HL-60 (cell line): Measurements from ENCODE around the gene C4BPB.

Experiments
- DNase-seq, 2 experiments: peaks; one replicate each; pipeline ENCODE4 v3.0.0-alpha.2; 2010 to 2020; ENCODE audit warnings: low read depth in 1 of 2, low spot score in 1 of 2
- H3K27ac ChIP-seq: fragments of 250-450 bp; sonication (Bioruptor Pico); replicated peaks from 2 replicates; pipeline ENCODE4 v1.5.1; 2020; ENCODE audit warnings: mild to moderate bottlenecking, moderate library complexity
- H3K27me3 ChIP-seq: fragments of 250-450 bp; sonication (Bioruptor Pico); 2 replicates; pipeline ENCODE4 v1.5.1; 2021; ENCODE audit warnings: mild to moderate bottlenecking, moderate library complexity; ENCODE audit not compliant: insufficient read depth, poor library complexity, severe bottlenecking
- H3K4me3 ChIP-seq: replicated peaks from 2 replicates; pipeline ENCODE4 v1.5.1; 2011; ENCODE audit warnings: mild to moderate bottlenecking, control low read depth, low read length; ENCODE audit not compliant: insufficient read depth
- GABPA ChIP-seq: IDR thresholded peaks from 2 replicates; pipeline ENCODE4 v1.6.1; 2012; ENCODE audit warnings: low read depth
- POLR2AphosphoS5 ChIP-seq: IDR thresholded peaks from 2 replicates; pipeline ENCODE4 v1.6.1; 2012; ENCODE audit warnings: low read depth
- SPI1 ChIP-seq: IDR thresholded peaks from 2 replicates; pipeline ENCODE4 v1.6.1; 2012; ENCODE audit warnings: low read depth, mild to moderate bottlenecking, borderline replicate concordance
- TF ChIP-seq, protein P1 (sequence below): IDR thresholded peaks from one replicate; pipeline ENCODE4 v1.5.1; 2011; ENCODE audit warnings: low read length, control low read depth, inconsistent platforms; ENCODE audit not compliant: insufficient read depth
- TF ChIP-seq, protein P2 (sequence below): IDR thresholded peaks from 2 replicates; pipeline ENCODE4 v1.6.1; 2012; ENCODE audit warnings: low read depth; ENCODE audit not compliant: insufficient replicate concordance

Gene C4BPB

GRCh38 chr1:207055386-207056001 is 33.2 kb upstream of the C4BPB start:
- no peak overlapping the region for H3K4me3 ChIP-seq
- H3K27me3 ChIP-seq = no peaks in the 10 kb centered on the region
- no peak for DNase-seq
- TF ChIP-seq SPI1 = no peak
- TF ChIP-seq, protein P1, sequence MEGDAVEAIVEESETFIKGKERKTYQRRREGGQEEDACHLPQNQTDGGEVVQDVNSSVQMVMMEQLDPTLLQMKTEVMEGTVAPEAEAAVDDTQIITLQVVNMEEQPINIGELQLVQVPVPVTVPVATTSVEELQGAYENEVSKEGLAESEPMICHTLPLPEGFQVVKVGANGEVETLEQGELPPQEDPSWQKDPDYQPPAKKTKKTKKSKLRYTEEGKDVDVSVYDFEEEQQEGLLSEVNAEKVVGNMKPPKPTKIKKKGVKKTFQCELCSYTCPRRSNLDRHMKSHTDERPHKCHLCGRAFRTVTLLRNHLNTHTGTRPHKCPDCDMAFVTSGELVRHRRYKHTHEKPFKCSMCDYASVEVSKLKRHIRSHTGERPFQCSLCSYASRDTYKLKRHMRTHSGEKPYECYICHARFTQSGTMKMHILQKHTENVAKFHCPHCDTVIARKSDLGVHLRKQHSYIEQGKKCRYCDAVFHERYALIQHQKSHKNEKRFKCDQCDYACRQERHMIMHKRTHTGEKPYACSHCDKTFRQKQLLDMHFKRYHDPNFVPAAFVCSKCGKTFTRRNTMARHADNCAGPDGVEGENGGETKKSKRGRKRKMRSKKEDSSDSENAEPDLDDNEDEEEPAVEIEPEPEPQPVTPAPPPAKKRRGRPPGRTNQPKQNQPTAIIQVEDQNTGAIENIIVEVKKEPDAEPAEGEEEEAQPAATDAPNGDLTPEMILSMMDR = no peak
- no peak for TF ChIP-seq GABPA
- TF ChIP-seq, protein P2, sequence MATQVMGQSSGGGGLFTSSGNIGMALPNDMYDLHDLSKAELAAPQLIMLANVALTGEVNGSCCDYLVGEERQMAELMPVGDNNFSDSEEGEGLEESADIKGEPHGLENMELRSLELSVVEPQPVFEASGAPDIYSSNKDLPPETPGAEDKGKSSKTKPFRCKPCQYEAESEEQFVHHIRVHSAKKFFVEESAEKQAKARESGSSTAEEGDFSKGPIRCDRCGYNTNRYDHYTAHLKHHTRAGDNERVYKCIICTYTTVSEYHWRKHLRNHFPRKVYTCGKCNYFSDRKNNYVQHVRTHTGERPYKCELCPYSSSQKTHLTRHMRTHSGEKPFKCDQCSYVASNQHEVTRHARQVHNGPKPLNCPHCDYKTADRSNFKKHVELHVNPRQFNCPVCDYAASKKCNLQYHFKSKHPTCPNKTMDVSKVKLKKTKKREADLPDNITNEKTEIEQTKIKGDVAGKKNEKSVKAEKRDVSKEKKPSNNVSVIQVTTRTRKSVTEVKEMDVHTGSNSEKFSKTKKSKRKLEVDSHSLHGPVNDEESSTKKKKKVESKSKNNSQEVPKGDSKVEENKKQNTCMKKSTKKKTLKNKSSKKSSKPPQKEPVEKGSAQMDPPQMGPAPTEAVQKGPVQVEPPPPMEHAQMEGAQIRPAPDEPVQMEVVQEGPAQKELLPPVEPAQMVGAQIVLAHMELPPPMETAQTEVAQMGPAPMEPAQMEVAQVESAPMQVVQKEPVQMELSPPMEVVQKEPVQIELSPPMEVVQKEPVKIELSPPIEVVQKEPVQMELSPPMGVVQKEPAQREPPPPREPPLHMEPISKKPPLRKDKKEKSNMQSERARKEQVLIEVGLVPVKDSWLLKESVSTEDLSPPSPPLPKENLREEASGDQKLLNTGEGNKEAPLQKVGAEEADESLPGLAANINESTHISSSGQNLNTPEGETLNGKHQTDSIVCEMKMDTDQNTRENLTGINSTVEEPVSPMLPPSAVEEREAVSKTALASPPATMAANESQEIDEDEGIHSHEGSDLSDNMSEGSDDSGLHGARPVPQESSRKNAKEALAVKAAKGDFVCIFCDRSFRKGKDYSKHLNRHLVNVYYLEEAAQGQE = no peak
- TF ChIP-seq POLR2AphosphoS5 = no peak
- H3K27ac ChIP-seq = no peak overlapping the region

- Histone ChIP-seq H3K27ac (no peak overlapping the region), H3K4me3 (no peak overlapping the region), H3K27me3 (no peaks in the 10 kb centered on the region)
- no peak for DNase-seq
- TF ChIP-seq, protein P1 = no peak
- TF ChIP-seq SPI1 = no peak
- TF ChIP-seq, protein P2 = no peak
- no peak for TF ChIP-seq GABPA
- TF ChIP-seq POLR2AphosphoS5 = no peak
Observed at GRCh38 chr1:207056673-207057072, 32.0 kb upstream of the C4BPB start.

DNA sequence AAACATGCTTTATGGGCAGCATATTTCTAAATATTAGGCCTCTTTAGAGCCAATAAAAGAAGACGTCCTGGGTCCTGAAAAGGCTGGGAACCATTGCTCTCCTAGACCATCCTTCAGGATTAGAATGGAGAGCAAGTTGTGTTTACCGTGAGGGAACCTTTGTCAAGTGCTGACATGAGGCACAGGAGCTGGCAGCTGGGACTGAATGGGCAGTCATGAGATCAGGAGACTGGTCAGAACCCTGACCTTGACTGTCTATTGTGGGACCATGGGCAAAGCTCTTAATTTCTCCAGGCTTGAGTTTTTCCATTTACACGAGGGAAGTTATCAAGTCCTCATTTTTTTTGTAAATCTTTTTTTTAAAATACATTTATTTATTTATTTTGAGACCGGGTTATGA is 30.4 kb upstream of the C4BPB start:
- Histone ChIP-seq H3K4me3 (no peak overlapping the region), H3K27me3 (no peaks in the 10 kb centered on the region), H3K27ac (no peak overlapping the region)
- no peak for DNase-seq
- TF ChIP-seq, protein P1 = no peak
- TF ChIP-seq SPI1 (no peak), POLR2AphosphoS5 (no peak), GABPA (no peak)
- TF ChIP-seq, protein P2 = no peak
